Loucy (cell line): ENCODE results near the gene TAS2R60.

ENCODE experiments used
- CTCF ChIP-seq: fragments of 200-600 bp; sonication (generic); conservative IDR thresholded peaks from 2 replicates; pipeline ENCODE4 v1.5.1; 2014; ENCODE audit warnings: mild to moderate bottlenecking, antibody characterized with exemption, low read length
- EZH2phosphoT487 ChIP-seq: fragments of 200-600 bp; IDR thresholded peaks from 2 replicates; pipeline ENCODE4 v1.6.1; 2018; ENCODE audit warnings: antibody characterized with exemption, mild to moderate bottlenecking, moderate library complexity, borderline replicate concordance

- no peak for TF ChIP-seq CTCF
- TF ChIP-seq EZH2phosphoT487, result no peak
Measured at GRCh38 chr7:143492043-143492471, 48.8 kb downstream of the TAS2R60 start.
